Activated T-helper 17 cell treated with anti-CD3 and anti-CD28 coated beads, Interleukin-2, amount 50 U/mL, for 72 hours (primary cell): ENCODE data around the gene NKX3-2. TPM values are rescaled to one million over a fixed set of nuclear protein-coding genes. Genes with fewer than 3 reads are reported as not detected.

Experiments
- ATAC-seq: fragments of 150-1000 bp; cut with Tn5 transposase; replicated peaks from 2 replicates; pipeline ENCODE4 v1.10.0; 2021; ENCODE audit warnings: mild to moderate bottlenecking, moderate library complexity
- H3K27ac Mint-ChIP-seq: one replicate; pipeline ENCODE4 v1.8.0; 2022; ENCODE audit warnings: mixed read lengths
- H3K27me3 Mint-ChIP-seq: one replicate; pipeline ENCODE4 v1.8.0; 2022; ENCODE audit warnings: mixed read lengths
- H3K36me3 Mint-ChIP-seq: one replicate; pipeline ENCODE4 v1.8.0; 2022; ENCODE audit warnings: low read depth, mild to moderate bottlenecking, mixed read lengths
- H3K4me1 Mint-ChIP-seq: one replicate; pipeline ENCODE4 v1.8.0; 2022; ENCODE audit warnings: mixed read lengths
- H3K4me3 Mint-ChIP-seq: one replicate; pipeline ENCODE4 v1.8.0; 2022; ENCODE audit warnings: mild to moderate bottlenecking, mixed read lengths
- H3K9me3 Mint-ChIP-seq: one replicate; pipeline ENCODE4 v1.8.0; 2022; ENCODE audit warnings: mixed read lengths
- total RNA-seq, 2 donors: library from RNA; stranded (reverse); gene quantifications; one replicate each; pipeline ENCODE4 v1.2.3, GENCODE V29; 2022

Gene NKX3-2
- total RNA-seq, 2 donors from 2014 or later, result not detected

- no peak for ATAC-seq
These were observed 13.3 kb downstream of the NKX3-2 start for GRCh38 chr4:13530823-13531624.

GRCh38 chr4:13529128-13529919 is 15.0 kb downstream of the NKX3-2 start:
- H3K27ac Mint-ChIP-seq, result no peak overlapping the region
- peaks cover 70% of the 10 kb centered on the region for H3K27me3 Mint-ChIP-seq
- H3K4me3 Mint-ChIP-seq, result peak overlapping the region; percentile 46
- H3K4me1 Mint-ChIP-seq, result peaks cover 13% of the 10 kb centered on the region
- ATAC-seq, result no peak
- no peaks in the 10 kb centered on the region for H3K9me3 Mint-ChIP-seq
- no peaks in the 10 kb centered on the region for H3K36me3 Mint-ChIP-seq

More at GRCh38 chr4:13530823-13531624, 13.3 kb downstream of the NKX3-2 start:
- Mint-ChIP-seq H3K9me3 (no peaks in the 10 kb centered on the region), H3K4me1 (peaks cover 13% of the 10 kb centered on the region), H3K4me3 (no peak overlapping the region), H3K27me3 (peaks cover 69% of the 10 kb centered on the region), H3K27ac (no peak overlapping the region), H3K36me3 (no peaks in the 10 kb centered on the region)

GRCh38 chr4:13528821-13529127 is 15.5 kb downstream of the NKX3-2 start:
- H3K4me3 Mint-ChIP-seq, result peak overlapping the region; percentile 46
- no peak overlapping the region for H3K27ac Mint-ChIP-seq
- peaks cover 68% of the 10 kb centered on the region for H3K27me3 Mint-ChIP-seq
- H3K4me1 Mint-ChIP-seq, result peaks cover 13% of the 10 kb centered on the region
- no peaks in the 10 kb centered on the region for H3K36me3 Mint-ChIP-seq
- no peak for ATAC-seq
- no peaks in the 10 kb centered on the region for H3K9me3 Mint-ChIP-seq

GRCh38 chr4:13527981-13528820 is 16.1 kb downstream of the NKX3-2 start:
- Mint-ChIP-seq H3K9me3 (no peaks in the 10 kb centered on the region), H3K36me3 (no peaks in the 10 kb centered on the region), H3K4me1 (peaks cover 13% of the 10 kb centered on the region), H3K27me3 (peaks cover 64% of the 10 kb centered on the region), H3K27ac (no peak overlapping the region), H3K4me3 (peak overlapping the region; percentile 46)
- peak; percentile 90 for ATAC-seq

GRCh38 chr4:13527192-13527980 is 16.9 kb downstream of the NKX3-2 start:
- Mint-ChIP-seq H3K9me3 (no peaks in the 10 kb centered on the region), H3K4me1 (peaks cover 13% of the 10 kb centered on the region), H3K36me3 (no peaks in the 10 kb centered on the region), H3K4me3 (peak overlapping the region; percentile 46), H3K27ac (no peak overlapping the region), H3K27me3 (peaks cover 67% of the 10 kb centered on the region)
- no peak for ATAC-seq

GRCh38 chr4:13526658-13527057 is 17.6 kb downstream of the NKX3-2 start:
- no peak overlapping the region for H3K4me3 Mint-ChIP-seq
- no peak for ATAC-seq
- H3K27me3 Mint-ChIP-seq, result peaks cover 68% of the 10 kb centered on the region
- H3K36me3 Mint-ChIP-seq, result no peaks in the 10 kb centered on the region
- peaks cover 13% of the 10 kb centered on the region for H3K4me1 Mint-ChIP-seq
- no peak overlapping the region for H3K27ac Mint-ChIP-seq
- H3K9me3 Mint-ChIP-seq, result no peaks in the 10 kb centered on the region

GRCh38 chr4:13525606-13526281 is 18.6 kb downstream of the NKX3-2 start:
- Mint-ChIP-seq H3K27ac (no peak overlapping the region), H3K4me1 (peaks cover 9% of the 10 kb centered on the region), H3K4me3 (no peak overlapping the region), H3K27me3 (peaks cover 65% of the 10 kb centered on the region), H3K9me3 (no peaks in the 10 kb centered on the region), H3K36me3 (no peaks in the 10 kb centered on the region)
- ATAC-seq, result no peak

- H3K36me3 Mint-ChIP-seq, result no peaks in the 10 kb centered on the region
- H3K27me3 Mint-ChIP-seq, result peaks cover 58% of the 10 kb centered on the region
- H3K27ac Mint-ChIP-seq, result no peak overlapping the region
- H3K4me1 Mint-ChIP-seq, result peaks cover 9% of the 10 kb centered on the region
- no peak for ATAC-seq
- no peak overlapping the region for H3K4me3 Mint-ChIP-seq
- H3K9me3 Mint-ChIP-seq, result no peaks in the 10 kb centered on the region
These were observed 19.6 kb downstream of the NKX3-2 start for GRCh38 chr4:13524504-13525243.

- no peaks in the 10 kb centered on the region for H3K9me3 Mint-ChIP-seq
- H3K4me3 Mint-ChIP-seq, result no peak overlapping the region
- peaks cover 9% of the 10 kb centered on the region for H3K4me1 Mint-ChIP-seq
- H3K27me3 Mint-ChIP-seq, result peaks cover 52% of the 10 kb centered on the region
- no peak for ATAC-seq
- no peaks in the 10 kb centered on the region for H3K36me3 Mint-ChIP-seq
- no peak overlapping the region for H3K27ac Mint-ChIP-seq
These were observed 20.5 kb downstream of the NKX3-2 start for GRCh38 chr4:13523591-13524503.

GRCh38 chr4:13523105-13523477 is 21.2 kb downstream of the NKX3-2 start:
- peaks cover 45% of the 10 kb centered on the region for H3K27me3 Mint-ChIP-seq
- peak overlapping the region; percentile 22 for H3K4me3 Mint-ChIP-seq
- H3K36me3 Mint-ChIP-seq, result no peaks in the 10 kb centered on the region
- peaks cover 4% of the 10 kb centered on the region for H3K4me1 Mint-ChIP-seq
- no peak for ATAC-seq
- no peak overlapping the region for H3K27ac Mint-ChIP-seq
- no peaks in the 10 kb centered on the region for H3K9me3 Mint-ChIP-seq

- H3K9me3 Mint-ChIP-seq, result no peaks in the 10 kb centered on the region
- H3K4me3 Mint-ChIP-seq, result peak overlapping the region; percentile 22
- H3K27ac Mint-ChIP-seq, result no peak overlapping the region
- H3K36me3 Mint-ChIP-seq, result no peaks in the 10 kb centered on the region
- peaks cover 3% of the 10 kb centered on the region for H3K4me1 Mint-ChIP-seq
- H3K27me3 Mint-ChIP-seq, result peaks cover 45% of the 10 kb centered on the region
- ATAC-seq, result peak; percentile 7
These were observed 21.8 kb downstream of the NKX3-2 start for GRCh38 chr4:13522282-13523104.
